22Rv1 (cell line): Measurements from ENCODE around the gene CLRN3.

Source experiments
- H3K27ac ChIP-seq: fragments of 450-650 bp; 2 replicates; pipeline ENCODE4 v1.5.1; 2017
- CTCF ChIP-seq: fragments of 450-650 bp; IDR thresholded peaks from 2 replicates; pipeline ENCODE4 v1.5.1; 2017; ENCODE audit warnings: mild to moderate bottlenecking
- ZFX ChIP-seq: fragments of 450-650 bp; IDR thresholded peaks from 2 replicates; pipeline ENCODE4 v1.6.1; 2017; ENCODE audit warnings: antibody characterized with exemption, borderline replicate concordance

CLRN3 gene

GRCh38 chr10:127845756-127846155 lies 47.0 kb downstream of the CLRN3 start:
- H3K27ac ChIP-seq = no peak overlapping the region
- TF ChIP-seq ZFX (no peak), CTCF (no peak)

GRCh38 chr10:127840884-127841283 lies 51.9 kb downstream of the CLRN3 start:
- no peak for TF ChIP-seq CTCF
- no peak for TF ChIP-seq ZFX

GRCh38 chr10:127836966-127837365 lies 55.8 kb downstream of the CLRN3 start:
- TF ChIP-seq ZFX = no peak
- TF ChIP-seq CTCF = no peak
- H3K27ac ChIP-seq = no peak overlapping the region

More at GRCh38 chr10:127840884-127841283, 51.9 kb downstream of the CLRN3 start:
- H3K27ac ChIP-seq = no peak overlapping the region

- H3K27ac ChIP-seq = no peak overlapping the region
- TF ChIP-seq ZFX (no peak), CTCF (no peak)
Observed at GRCh38 chr10:127836176-127836575, 56.6 kb downstream of the CLRN3 start.

- H3K27ac ChIP-seq = no peak overlapping the region
- TF ChIP-seq CTCF = no peak
- TF ChIP-seq ZFX = no peak
Observed at GRCh38 chr10:127834791-127835190, 58.0 kb downstream of the CLRN3 start.

- TF ChIP-seq CTCF (no peak), ZFX (no peak)
- no peak overlapping the region for H3K27ac ChIP-seq
Observed at GRCh38 chr10:127834221-127834620, 58.5 kb downstream of the CLRN3 start.

- no peak overlapping the region for H3K27ac ChIP-seq
- no peak for TF ChIP-seq CTCF
- no peak for TF ChIP-seq ZFX
Observed at GRCh38 chr10:127833804-127834203, 58.9 kb downstream of the CLRN3 start.
